A549 treated with ZK216348 at 1 μM for 4 hours (cell line): ENCODE measurements around the gene METTL3. TPM values are rescaled to one million over a fixed set of nuclear protein-coding genes. Genes with fewer than 3 reads are reported as not detected.

ENCODE experiments used
- total RNA-seq: library from RNA; stranded (reverse); fragments of 200-300 nt; extraction: Qiagen RNA extraction; gene quantifications from 5 replicates; pipeline ENCODE4 v1.2.3, GENCODE V29; 2022; ENCODE audit warnings: low read depth

Gene METTL3
- 37.8 to 53.9 TPM (median 51.8 TPM) in 5 replicates for total RNA-seq

GRCh38 chr14:21510735-21511657 is at the start of gene METTL3:
Gene METTL3, minus strand, starts transcription at chr14:21511340. Its CDS starts 117 bp downstream, at chr14:21511223.

GRCh38 chr14:21525962-21526671 is 15.0 kb upstream of the METTL3 start, which contains the start of gene SALL2:
Gene SALL2, minus strand, starts transcription at chr14:21526346. Its CDS starts 219 bp downstream, at chr14:21526127.

GRCh38 chr14:21476925-21477681 is 34.0 kb downstream of the METTL3 start, which contains the start of the genes RAB2B and TOX4:
Gene RAB2B, minus strand, starts transcription at chr14:21476959. Its CDS starts 87 bp downstream, at chr14:21476872.
Gene TOX4, plus strand, starts transcription at chr14:21477195. Its CDS starts 84 bp downstream, at chr14:21477279.

GRCh38 chr14:21455912-21456667 is 55.0 kb downstream of the METTL3 start, which contains the start of gene CHD8:
Gene CHD8, minus strand, starts transcription at chr14:21456123. Its CDS starts 24,480 bp downstream, at chr14:21431643.

Other genes starting within 250 kb of the METTL3 start
- gene HNRNPC, start 241.9 kb downstream of the METTL3 start, total RNA-seq, result 768 to 1,101 TPM (median 847 TPM) in 5 replicates
- 0.16 to 0.74 TPM (median 0.37 TPM) in 4 of 5 replicates, not detected in the other for gene RPGRIP1, start 231.3 kb downstream of the METTL3 start, total RNA-seq
- gene SUPT16H, start 127.3 kb downstream of the METTL3 start, total RNA-seq, result 99.3 to 122 TPM (median 100 TPM) in 5 replicates
- gene CHD8, start 55.2 kb downstream of the METTL3 start, total RNA-seq, result 38.8 to 42.2 TPM (median 41.1 TPM) in 5 replicates
- 9.2 to 14.2 TPM (median 12.8 TPM) in 5 replicates for gene RAB2B, start 34.4 kb downstream of the METTL3 start, total RNA-seq
- 44.5 to 71.9 TPM (median 67.1 TPM) in 5 replicates for gene TOX4, start 34.1 kb downstream of the METTL3 start, total RNA-seq
- gene SALL2, start 15.0 kb upstream of the METTL3 start, total RNA-seq, result 0.61 to 1.1 TPM (median 0.87 TPM) in 5 replicates
- not detected in 5 replicates for gene OR10G3, start 68.7 kb upstream of the METTL3 start, total RNA-seq
- not detected in 5 replicates for gene OR10G2, start 123.6 kb upstream of the METTL3 start, total RNA-seq
- not detected in 5 replicates for gene OR4E2, start 142.5 kb upstream of the METTL3 start, total RNA-seq
- not detected in 5 replicates for gene OR4E1, start 162.5 kb upstream of the METTL3 start, total RNA-seq